ENCODE data around the gene IGLON5. TPM values are rescaled to one million over a fixed set of nuclear protein-coding genes. Genes with fewer than 3 reads are reported as not detected.

The IGLON5 gene
- total RNA-seq, 1 experiment from 2014 or later: not detected

- TF ChIP-seq SP1 (IDR thresholded peaks at IDR 0.05; ENCODE audit: low read depth): no peak
Measured at GRCh38 chr19:51311351-51312257, at the start of gene IGLON5 (continued).

GRCh38 chr19:51263808-51264207, 47.6 kb upstream of the IGLON5 start:
- ChIA-PET POLR2A (no interaction called here), CTCF (no interaction called here), RAD21 (ENCODE audit: low non-redundant PET in 1 of 2, low total read pairs in 2 of 2, uncharacterized antibody in 2 of 2, unreplicated experiment in 2 of 2) (no interaction called here)
- Histone ChIP-seq H3K4me3 (replicated peaks in 1 of 2; ENCODE audit: low read depth in 1 of 2, low read length in 2 of 2) (no peak overlapping the region), H2AFZ (ENCODE audit: low read depth, low read length, poor library complexity, severe bottlenecking) (no peak overlapping the region), H3K9me3 (ENCODE audit: control insufficient read depth in 1 of 2, insufficient read depth in 1 of 2, low read depth in 1 of 2, low read length in 2 of 2) (no peaks in the 10 kb centered on the region), H3K79me2 (ENCODE audit: insufficient read depth, low read length) (no peaks in the 10 kb centered on the region), H3K9ac (ENCODE audit: low read length) (no peak overlapping the region), H3K27ac (ENCODE audit: low read depth, low read length) (no peak overlapping the region), H3K36me3 (ENCODE audit: control insufficient read depth in 1 of 2, insufficient read depth in 2 of 2, low read length in 2 of 2) (no peaks in the 10 kb centered on the region), H3K4me1 (ENCODE audit: control insufficient read depth in 1 of 2, insufficient read depth in 2 of 2, low read length in 2 of 2) (no peaks in the 10 kb centered on the region), H4K20me1 (ENCODE audit: insufficient read depth) (no peaks in the 10 kb centered on the region), H3K9me2 (ENCODE audit: insufficient read depth) (no peaks in the 10 kb centered on the region), H3K4me2 (ENCODE audit: low read length) (no peak overlapping the region), H3K27me3 (ENCODE audit: insufficient read depth, low read length) (no peaks in the 10 kb centered on the region; the same call in 1 of the 2 replicates)
- TF ChIP-seq ZFX (IDR thresholded peaks at IDR 0.05) (no peak), SIN3A (IDR thresholded peaks at IDR 0.05; ENCODE audit: low read depth) (no peak), CTCF (IDR thresholded peaks at IDR 0.05 in 2 of 3, conservative IDR thresholded peaks at IDR 0.05 in 1 of 3; ENCODE audit: borderline replicate concordance in 1 of 3, insufficient read depth in 1 of 3, low read depth in 2 of 3, low read length in 2 of 3) (no peak), CEBPB (IDR thresholded peaks at IDR 0.05; ENCODE audit: low read depth) (no peak), SP1 (IDR thresholded peaks at IDR 0.05; ENCODE audit: low read depth) (no peak), SRF (IDR thresholded peaks at IDR 0.05; ENCODE audit: low read depth) (no peak), EZH2 (IDR thresholded peaks at IDR 0.05) (no peak), ATF3 (IDR thresholded peaks at IDR 0.05) (no peak), MAX (IDR thresholded peaks at IDR 0.05) (no peak), FOSL1 (IDR thresholded peaks at IDR 0.05; ENCODE audit: low read depth) (no peak)
- no peak for ATAC-seq
- intact Hi-C loops (cut with micrococcal nuclease): no loop called here
- no peak for DNase-seq (ENCODE audit: low read depth, low spot score)
- no TSS peak for BruUV-seq (replicated peaks)
